H1 (cell line): ENCODE results near the gene CAMK2G. TPM values are rescaled to one million over a fixed set of nuclear protein-coding genes. Genes with fewer than 3 reads are reported as not detected.

ENCODE experiments used
- CTCF ChIA-PET: fragments of 300-600 bp; sonication (Branson Sonifier 250); formaldehyde crosslinking; loops from one replicate; lab custom pipeline; 2021; ENCODE audit not compliant: partially characterized antibody; lab: Charles Lee
- POLR2A ChIA-PET: fragments of 300-600 bp; sonication (Branson Sonifier 250); formaldehyde crosslinking; loops from one replicate; lab custom pipeline; 2021; ENCODE audit warnings: inconsistent platforms; ENCODE audit not compliant: partially characterized antibody; lab: Charles Lee
- DNase-seq, 2 experiments: peaks; one replicate each; pipeline versions ENCODE4 v3.0.0 to v3.0.0-alpha.2; 2010 to 2022; ENCODE audit warnings: low spot score in 2 of 2, low read depth in 1 of 2, mixed read lengths in 1 of 2
- FAIRE-seq: peaks from 2 replicates; lab custom pipeline; 2011; peaks lifted over from hg19 to GRCh38; lab: Jason Lieb, UNC
- H2AFZ ChIP-seq: 2 replicates; pipeline ENCODE4 v1.8.1; 2012; ENCODE audit warnings: low read length, inconsistent platforms
- H2AK5ac ChIP-seq: 2 replicates; pipeline ENCODE4 v1.6.1; 2013; ENCODE audit warnings: low read depth, low read length
- H2BK120ac ChIP-seq: replicated peaks from 2 replicates; pipeline ENCODE3; 2013; ENCODE audit warnings: low read depth, low read length, inconsistent platforms
- H2BK12ac ChIP-seq: 2 replicates; pipeline ENCODE4 v1.6.1; 2013; ENCODE audit warnings: low read depth, low read length
- H2BK15ac ChIP-seq: 2 replicates; pipeline ENCODE4 v1.6.1; 2013; ENCODE audit warnings: low read length
- H2BK20ac ChIP-seq: 2 replicates; pipeline ENCODE4 v1.6.1; 2013; ENCODE audit warnings: low read length
- H2BK5ac ChIP-seq: 2 replicates; pipeline ENCODE4 v1.6.1; 2013; ENCODE audit warnings: low read depth, low read length
- H3K14ac ChIP-seq: 2 replicates; pipeline ENCODE4 v1.6.1; 2013; ENCODE audit warnings: inconsistent platforms; ENCODE audit not compliant: insufficient read length
- H3K18ac ChIP-seq: 2 replicates; pipeline ENCODE4 v1.6.1; 2013; ENCODE audit warnings: low read length; ENCODE audit errors: extremely low read depth
- H3K23ac ChIP-seq: 2 replicates; pipeline ENCODE4 v1.6.1; 2013; ENCODE audit warnings: inconsistent platforms; ENCODE audit not compliant: insufficient read length
- H3K23me2 ChIP-seq: 2 replicates; pipeline ENCODE4 v1.6.1; 2013; ENCODE audit warnings: low read depth, low read length
- H3K27ac ChIP-seq: 2 replicates; pipeline ENCODE4 v1.6.1; 2011; ENCODE audit warnings: low read depth, low read length, inconsistent platforms
- H3K27me3 ChIP-seq, 4 experiments: replicated peaks in 1 of 4; 1 replicate in 1 of 4; 2 replicates in 3 of 4; pipeline versions ENCODE4 v1.6.1 to v1.8.1; 2011 to 2013; ENCODE audit warnings: low read length in 3 of 4, mild to moderate bottlenecking in 3 of 4, inconsistent platforms in 2 of 4, mixed read lengths in 2 of 4, moderate library complexity in 1 of 4; ENCODE audit not compliant: control insufficient read depth in 3 of 4, insufficient read depth in 3 of 4; ENCODE audit errors: extremely low read depth in 1 of 4
- H3K36me3 ChIP-seq, 4 experiments: 2 replicates each; pipeline versions ENCODE4 v1.6.1 to v1.8.1; 2011 to 2013; ENCODE audit warnings: mild to moderate bottlenecking in 4 of 4, low read length in 3 of 4, moderate library complexity in 2 of 4, control low read depth in 1 of 4, inconsistent platforms in 1 of 4; ENCODE audit not compliant: insufficient read depth in 4 of 4, control insufficient read depth in 2 of 4
- H3K4ac ChIP-seq: replicated peaks from 2 replicates; pipeline ENCODE3; 2013; ENCODE audit warnings: low read length, low read depth, mixed read lengths, inconsistent platforms; ENCODE audit not compliant: insufficient read length
- H3K4me1 ChIP-seq, 4 experiments: replicated peaks in 1 of 4; 1 replicate in 1 of 4; 2 replicates in 3 of 4; pipeline versions ENCODE4 v1.6.1 to v1.8.1; 2011 to 2013; ENCODE audit warnings: low read length in 3 of 4, inconsistent platforms in 2 of 4, mixed read lengths in 1 of 4; ENCODE audit not compliant: insufficient read depth in 4 of 4, control insufficient read depth in 3 of 4
- H3K4me2 ChIP-seq, 2 experiments: 2 replicates each; pipeline versions ENCODE4 v1.6.1 to v1.8.1; 2011 to 2013; ENCODE audit warnings: low read depth in 2 of 2, low read length in 2 of 2, control low read depth in 1 of 2, inconsistent platforms in 1 of 2, mild to moderate bottlenecking in 1 of 2; ENCODE audit not compliant: insufficient read depth in 1 of 2
- H3K4me3 ChIP-seq, 4 experiments: fragments of 200-600, 300-600 bp in 1 of 4; sonication (generic), shearing (Covaris generic), sonication (Bioruptor Twin) in 1 of 4; 2 replicates each; pipeline versions ENCODE4 v1.5.1 to v1.8.1; 2011 to 2016; ENCODE audit warnings: low read length in 4 of 4, low read depth in 3 of 4, control low read depth in 2 of 4, inconsistent platforms in 2 of 4, mild to moderate bottlenecking in 2 of 4, mixed read lengths in 1 of 4, moderate library complexity in 1 of 4; ENCODE audit not compliant: insufficient read depth in 2 of 4; ENCODE audit errors: extremely low read depth in 1 of 4
- H3K56ac ChIP-seq: replicated peaks from 2 replicates; pipeline ENCODE3; 2013; ENCODE audit warnings: low read depth, mild to moderate bottlenecking, mixed read lengths, low read length, inconsistent platforms; ENCODE audit not compliant: insufficient read length
- H3K79me1 ChIP-seq: 2 replicates; pipeline ENCODE4 v1.6.1; 2013; ENCODE audit warnings: low read depth, low read length, control low read depth
- H3K79me2 ChIP-seq, 2 experiments: 2 replicates each; pipeline versions ENCODE4 v1.6.1 to v1.8.1; 2012 to 2013; ENCODE audit warnings: low read length in 2 of 2, mild to moderate bottlenecking in 2 of 2, inconsistent platforms in 1 of 2; ENCODE audit not compliant: insufficient read depth in 2 of 2, control insufficient read depth in 1 of 2
- H3K9ac ChIP-seq, 4 experiments: replicated peaks in 1 of 4; 1 replicate in 1 of 4; 2 replicates in 3 of 4; pipeline versions ENCODE4 v1.6.1 to v1.8.1; 2011 to 2013; ENCODE audit warnings: low read depth in 3 of 4, low read length in 3 of 4, control low read depth in 2 of 4, mild to moderate bottlenecking in 2 of 4, moderate library complexity in 2 of 4, inconsistent platforms in 1 of 4; ENCODE audit errors: extremely low read depth in 1 of 4
- H3K9me3 ChIP-seq, 2 experiments: 2 replicates each; pipeline versions ENCODE4 v1.6.1 to v1.8.1; 2012 to 2013; ENCODE audit warnings: mild to moderate bottlenecking in 2 of 2, moderate library complexity in 2 of 2, control low read depth in 1 of 2, inconsistent platforms in 1 of 2, low read depth in 1 of 2, low read length in 1 of 2, mixed read lengths in 1 of 2; ENCODE audit not compliant: insufficient read depth in 2 of 2
- H4K20me1 ChIP-seq, 2 experiments: replicated peaks in 1 of 2; 2 replicates each; pipeline versions ENCODE3 to v1.8.1; 2011 to 2013; ENCODE audit warnings: inconsistent platforms in 2 of 2, low read length in 2 of 2, mild to moderate bottlenecking in 1 of 2; ENCODE audit not compliant: insufficient read depth in 2 of 2, control insufficient read depth in 1 of 2
- H4K5ac ChIP-seq: 2 replicates; pipeline ENCODE4 v1.6.1; 2013; ENCODE audit warnings: low read length, low read depth, mixed read lengths, inconsistent platforms; ENCODE audit not compliant: insufficient read length
- H4K8ac ChIP-seq: 2 replicates; pipeline ENCODE4 v1.8.0; 2013; ENCODE audit warnings: mild to moderate bottlenecking, moderate library complexity, low read length, inconsistent platforms; ENCODE audit not compliant: insufficient read depth; ENCODE audit errors: extremely low read depth
- H4K91ac ChIP-seq: replicated peaks from 2 replicates; pipeline ENCODE3; 2013; ENCODE audit warnings: low read length, mixed read lengths, inconsistent platforms; ENCODE audit not compliant: insufficient read length
- ASH2L ChIP-seq: fragments of 200-600, 300-600 bp; sonication (generic); IDR thresholded peaks from one replicate; pipeline ENCODE4 v1.7.1; 2017; ENCODE audit warnings: low read length
- ATF2 ChIP-seq: IDR thresholded peaks from 2 replicates; pipeline ENCODE4 v1.6.1; 2012; ENCODE audit warnings: low read length, inconsistent platforms
- CEBPB ChIP-seq: IDR thresholded peaks from 2 replicates; pipeline ENCODE4 v1.6.1; 2012; ENCODE audit warnings: low read depth, low read length
- CHD2 ChIP-seq: IDR thresholded peaks from 2 replicates; pipeline ENCODE4 v1.6.1; 2012; ENCODE audit warnings: low read length, improper control_type of control experiment
- CTBP2 ChIP-seq: IDR thresholded peaks from 2 replicates; pipeline ENCODE4 v1.7.0; 2011; ENCODE audit warnings: borderline replicate concordance, mild to moderate bottlenecking, moderate library complexity, mixed read lengths, low read length; ENCODE audit not compliant: insufficient read depth, insufficient read length
- EZH2 ChIP-seq: fragments of 200-600 bp; sonication (generic); IDR thresholded peaks from 2 replicates; pipeline ENCODE4 v1.7.1; 2012; ENCODE audit warnings: low read depth, mild to moderate bottlenecking, moderate library complexity, low read length, inconsistent platforms; ENCODE audit not compliant: severe bottlenecking
- GTF2F1 ChIP-seq: IDR thresholded peaks from 2 replicates; pipeline ENCODE4 v1.6.1; 2012; ENCODE audit warnings: low read depth, low read length, improper control_type of control experiment, borderline replicate concordance
- JUND ChIP-seq: IDR thresholded peaks from 2 replicates; pipeline ENCODE4 v1.6.1; 2011; ENCODE audit warnings: mild to moderate bottlenecking, improper control_type of control experiment, low read length
- PHF8 ChIP-seq: fragments of 200-600 bp; sonication (generic); conservative IDR thresholded peaks from 2 replicates; pipeline ENCODE4 v1.7.1; 2012; ENCODE audit warnings: low read depth, mild to moderate bottlenecking, inconsistent platforms, low read length, moderate library complexity
- RAD21 ChIP-seq, 2 experiments: IDR thresholded peaks in 1 of 2; conservative IDR thresholded peaks in 1 of 2; 2 replicates each; pipeline ENCODE4 v1.6.1; 2011; ENCODE audit warnings: low read depth in 2 of 2, low read length in 2 of 2, improper control_type of control experiment in 1 of 2, inconsistent platforms in 1 of 2, mild to moderate bottlenecking in 1 of 2, moderate library complexity in 1 of 2
- SP2 ChIP-seq: IDR thresholded peaks from 2 replicates; pipeline ENCODE4 v1.6.1; 2012; ENCODE audit warnings: mild to moderate bottlenecking, low read length, inconsistent platforms
- SRF ChIP-seq: IDR thresholded peaks from 2 replicates; pipeline ENCODE4 v1.6.1; 2011; ENCODE audit warnings: mild to moderate bottlenecking, low read depth, low read length, moderate library complexity
- YY1 ChIP-seq: IDR thresholded peaks from 2 replicates; pipeline ENCODE4 v1.6.1; 2011; ENCODE audit warnings: low read depth, mild to moderate bottlenecking, low read length
- WGBS, 2 experiments: shearing (Covaris generic) in 1 of 2; methylation state at CpG; one replicate each; pipeline versions ENCODE4 v1.1.6 to v1.1.7; 2013 to 2015; ENCODE audit warnings: low lambda C conversion rate in 2 of 2, mixed read lengths in 2 of 2, inconsistent platforms in 1 of 2, low coverage in 1 of 2, missing lambda C conversion rate in 1 of 2; ENCODE audit not compliant: insufficient replicate concordance in 2 of 2, insufficient coverage in 1 of 2, insufficient read length in 1 of 2; ENCODE audit errors: extremely low coverage in 1 of 2, missing lambda C conversion rate in 1 of 2; 5-methylcytosine and 5-hydroxymethylcytosine counted together
- polyA plus RNA-seq, 7 experiments: library from polyadenylated mRNA; depleted of rRNA in 3 of 7; stranded (reverse) in 5 of 7; unstranded in 2 of 7; fragments of >200 nt in 5 of 7; fragments of 200-250 nt in 2 of 7; gene quantifications; 1 replicate in 5 of 7; 2 replicates in 1 of 7; 4 replicates in 1 of 7; pipeline versions ENCODE4 v1.2.1 to v1.2.3, GENCODE V29; 2011 to 2013; ENCODE audit warnings: missing spikeins in 2 of 7, mixed read lengths in 2 of 7
- total RNA-seq: library from RNA; stranded (reverse); fragmentation: NEBNext Ultra II Directional; extraction: Animal tissue kit (Norgen Biotek cat#: 25700); gene quantifications from 2 replicates; pipeline ENCODE4 v1.2.1, GENCODE V29; 2021

Gene CAMK2G
- total and polyA plus RNA-seq, 2 of the 8 experiments (the other 6 are each of a cell fraction or from before 2014, with no cell fraction given) = 28.9 to 31.7 TPM

DNA sequence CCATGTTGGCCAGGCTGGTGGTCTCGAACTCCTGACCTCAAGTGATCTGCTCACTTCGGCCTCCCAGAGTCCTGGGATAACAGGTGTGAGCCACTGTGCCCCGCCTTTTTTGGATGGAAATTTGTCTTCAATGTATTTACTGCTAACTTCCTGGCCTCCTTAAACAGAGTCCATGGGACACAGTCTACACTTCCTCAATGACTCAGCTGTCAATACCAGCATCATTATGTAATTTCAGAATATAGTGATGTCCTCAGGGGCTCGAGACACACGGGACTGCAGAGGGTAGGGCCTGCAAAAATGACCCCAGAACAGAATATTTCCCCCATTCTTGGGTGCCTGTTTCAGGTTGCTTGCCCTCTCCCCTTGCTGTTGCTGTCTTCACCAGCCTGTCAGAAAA, 31.1 kb downstream of the CAMK2G start:
- WGBS, 2 experiments = 97% methylated on average over 5 of the region's 5 CpGs; no CpG with 5 or more reads in 1 of the 2 experiments
- CTCF ChIA-PET = interaction anchor here (1.2 to 20.8 kb wide), 7 partner anchors 5 to 44 kb away, joined by 3 to 279 read pairs (median 142); partner anchors contain the start of gene CAMK2G
- H3K14ac ChIP-seq = no peak overlapping the region
- TF ChIP-seq JUND (no peak), CTBP2 (no peak), CHD2 (no peak), GTF2F1 (no peak), EZH2 (no peak), RAD21 (IDR thresholded peaks at IDR 0.05 in 1 of 2, conservative IDR thresholded peaks at IDR 0.05 in 1 of 2; ENCODE audit: low read depth in 2 of 2, low read length in 2 of 2) (no peak), SRF (no peak), ASH2L (no peak), SP2 (no peak), CEBPB (no peak), PHF8 (no peak), YY1 (no peak), ATF2 (no peak)

More for the DNA sequence above, 31.1 kb downstream of the CAMK2G start:
- H4K91ac ChIP-seq = no peak overlapping the region
- H3K18ac ChIP-seq = no peak overlapping the region
- H2BK12ac ChIP-seq = no peak overlapping the region
- no peak overlapping the region for H2AFZ ChIP-seq
- no peak for DNase-seq
- H2BK120ac ChIP-seq = no peak overlapping the region
- H3K36me3 ChIP-seq = peaks cover 25 to 49% (median 35%) of the 10 kb centered on the region in 4 experiments
- H3K23me2 ChIP-seq = no peaks in the 10 kb centered on the region
- no peaks in the 10 kb centered on the region for H3K79me1 ChIP-seq
- no peak overlapping the region for H2BK15ac ChIP-seq
- H3K79me2 ChIP-seq = no peaks in the 10 kb centered on the region
- H4K5ac ChIP-seq = no peak overlapping the region
- H2AK5ac ChIP-seq = no peak overlapping the region
- no peaks in the 10 kb centered on the region for H3K9me3 ChIP-seq
- peaks cover 0 to 8% of the 10 kb centered on the region in 2 experiments for H4K20me1 ChIP-seq
- H3K4me3 ChIP-seq = no peak overlapping the region
- POLR2A ChIA-PET = interaction anchor here (1.0 kb wide), 1 partner anchor 25 kb away, joined by 4 read pairs; no protein-coding TSS in a partner anchor
- no peak overlapping the region for H3K23ac ChIP-seq
- no peak overlapping the region for H2BK20ac ChIP-seq
- no peak overlapping the region for H2BK5ac ChIP-seq
- H3K27ac ChIP-seq = no peak overlapping the region
- FAIRE-seq = no peak
- no peaks in the 10 kb centered on the region for H3K4me1 ChIP-seq
- H3K4me2 ChIP-seq = no peak overlapping the region
- H4K8ac ChIP-seq = no peak overlapping the region
- H3K56ac ChIP-seq = no peak overlapping the region
- no peaks in the 10 kb centered on the region for H3K27me3 ChIP-seq
- no peak overlapping the region for H3K4ac ChIP-seq
- no peak overlapping the region for H3K9ac ChIP-seq
